Activated T-cell treated with anti-CD3 and anti-CD28 coated beads, Interleukin-2, amount 50 U/mL, for 24 hours (primary cell): Measurements from ENCODE around the gene ABCC11.

Experiments
- DNase-seq: peaks from one replicate; pipeline ENCODE4 v3.0.0-alpha.2; 2020
- H3K27ac Mint-ChIP-seq: 2 replicates; pipeline ENCODE4 v1.8.0; 2020; ENCODE audit warnings: mild to moderate bottlenecking, mixed read lengths
- H3K27me3 Mint-ChIP-seq: 2 replicates; pipeline ENCODE4 v1.8.0; 2020; ENCODE audit warnings: mixed read lengths
- H3K36me3 Mint-ChIP-seq: 2 replicates; pipeline ENCODE4 v1.8.0; 2020; ENCODE audit warnings: low read depth, mixed read lengths
- H3K4me1 Mint-ChIP-seq: 2 replicates; pipeline ENCODE4 v1.8.0; 2020; ENCODE audit warnings: low read depth, mixed read lengths
- H3K4me3 Mint-ChIP-seq: 2 replicates; pipeline ENCODE4 v1.8.0; 2020; ENCODE audit warnings: mild to moderate bottlenecking, moderate library complexity, mixed read lengths
- H3K9me3 Mint-ChIP-seq: 2 replicates; pipeline ENCODE4 v1.8.0; 2020; ENCODE audit warnings: mixed read lengths

Gene ABCC11

GRCh38 chr16:48152226-48152625, 95.1 kb downstream of the ABCC11 start:
- Mint-ChIP-seq H3K9me3 (peaks cover 3% of the 10 kb centered on the region), H3K27ac (no peak overlapping the region), H3K4me1 (peaks cover 6% of the 10 kb centered on the region), H3K36me3 (no peaks in the 10 kb centered on the region), H3K27me3 (peaks cover 57% of the 10 kb centered on the region), H3K4me3 (no peak overlapping the region)
- DNase-seq, result no peak

GRCh38 chr16:48150707-48151106, 96.6 kb downstream of the ABCC11 start:
- Mint-ChIP-seq H3K27ac (no peak overlapping the region), H3K4me3 (no peak overlapping the region), H3K4me1 (no peaks in the 10 kb centered on the region), H3K27me3 (peaks cover 58% of the 10 kb centered on the region), H3K9me3 (peaks cover 3% of the 10 kb centered on the region), H3K36me3 (no peaks in the 10 kb centered on the region)
- no peak for DNase-seq

- Mint-ChIP-seq H3K27me3 (peaks cover 47% of the 10 kb centered on the region), H3K4me1 (no peaks in the 10 kb centered on the region), H3K27ac (no peak overlapping the region), H3K9me3 (peaks cover 3% of the 10 kb centered on the region), H3K36me3 (no peaks in the 10 kb centered on the region), H3K4me3 (no peak overlapping the region)
- DNase-seq, result no peak
Measured at GRCh38 chr16:48146710-48147109, 100.6 kb downstream of the ABCC11 start.

- Mint-ChIP-seq H3K36me3 (no peaks in the 10 kb centered on the region), H3K4me3 (no peak overlapping the region), H3K27me3 (peaks cover 47% of the 10 kb centered on the region), H3K27ac (no peak overlapping the region), H3K9me3 (peaks cover 3% of the 10 kb centered on the region), H3K4me1 (no peaks in the 10 kb centered on the region)
- no peak for DNase-seq
Measured at GRCh38 chr16:48146131-48146530, 101.2 kb downstream of the ABCC11 start.

GRCh38 chr16:48143812-48144368, 103.4 kb downstream of the ABCC11 start:
- H3K9me3 Mint-ChIP-seq, result peaks cover 3% of the 10 kb centered on the region
- no peak overlapping the region for H3K4me3 Mint-ChIP-seq
- peaks cover 36% of the 10 kb centered on the region for H3K27me3 Mint-ChIP-seq
- no peak overlapping the region for H3K27ac Mint-ChIP-seq
- DNase-seq, result no peak
- no peaks in the 10 kb centered on the region for H3K4me1 Mint-ChIP-seq
- H3K36me3 Mint-ChIP-seq, result no peaks in the 10 kb centered on the region

GRCh38 chr16:48140821-48141220, 106.5 kb downstream of the ABCC11 start:
- DNase-seq, result no peak
- no peaks in the 10 kb centered on the region for H3K36me3 Mint-ChIP-seq
- no peaks in the 10 kb centered on the region for H3K9me3 Mint-ChIP-seq
- H3K27me3 Mint-ChIP-seq, result peaks cover 21% of the 10 kb centered on the region
- no peak overlapping the region for H3K27ac Mint-ChIP-seq
- no peaks in the 10 kb centered on the region for H3K4me1 Mint-ChIP-seq
- no peak overlapping the region for H3K4me3 Mint-ChIP-seq

GRCh38 chr16:48139517-48139916, 107.8 kb downstream of the ABCC11 start:
- Mint-ChIP-seq H3K27me3 (peaks cover 18% of the 10 kb centered on the region), H3K27ac (no peak overlapping the region)

GRCh38 chr16:48138543-48138942, 108.8 kb downstream of the ABCC11 start:
- Mint-ChIP-seq H3K27ac (no peak overlapping the region), H3K36me3 (no peaks in the 10 kb centered on the region), H3K9me3 (no peaks in the 10 kb centered on the region), H3K27me3 (peaks cover 16% of the 10 kb centered on the region), H3K4me1 (no peaks in the 10 kb centered on the region), H3K4me3 (no peak overlapping the region)
- no peak for DNase-seq

More at GRCh38 chr16:48139517-48139916, 107.8 kb downstream of the ABCC11 start:
- no peak for DNase-seq
- Mint-ChIP-seq H3K9me3 (no peaks in the 10 kb centered on the region), H3K4me3 (no peak overlapping the region), H3K36me3 (no peaks in the 10 kb centered on the region), H3K4me1 (no peaks in the 10 kb centered on the region)

- no peak overlapping the region for H3K27ac Mint-ChIP-seq
- H3K9me3 Mint-ChIP-seq, result no peaks in the 10 kb centered on the region
- peaks cover 13% of the 10 kb centered on the region for H3K27me3 Mint-ChIP-seq
- H3K4me1 Mint-ChIP-seq, result no peaks in the 10 kb centered on the region
- no peaks in the 10 kb centered on the region for H3K36me3 Mint-ChIP-seq
- DNase-seq, result no peak
- no peak overlapping the region for H3K4me3 Mint-ChIP-seq
Measured at GRCh38 chr16:48137822-48138221, 109.5 kb downstream of the ABCC11 start.

- no peaks in the 10 kb centered on the region for H3K36me3 Mint-ChIP-seq
- H3K27me3 Mint-ChIP-seq, result peaks cover 9% of the 10 kb centered on the region
- no peak overlapping the region for H3K4me3 Mint-ChIP-seq
- H3K4me1 Mint-ChIP-seq, result no peaks in the 10 kb centered on the region
- no peak for DNase-seq
- no peak overlapping the region for H3K27ac Mint-ChIP-seq
- H3K9me3 Mint-ChIP-seq, result no peaks in the 10 kb centered on the region
Measured at GRCh38 chr16:48136547-48137360, 110.6 kb downstream of the ABCC11 start.

GRCh38 chr16:48133455-48134211, 113.7 kb downstream of the ABCC11 start:
- no peaks in the 10 kb centered on the region for H3K9me3 Mint-ChIP-seq
- H3K36me3 Mint-ChIP-seq, result no peaks in the 10 kb centered on the region
- no peaks in the 10 kb centered on the region for H3K4me1 Mint-ChIP-seq
- DNase-seq, result no peak
- no peak overlapping the region for H3K4me3 Mint-ChIP-seq
- peaks cover 15% of the 10 kb centered on the region for H3K27me3 Mint-ChIP-seq
- no peak overlapping the region for H3K27ac Mint-ChIP-seq

GRCh38 chr16:48132696-48133095, 114.6 kb downstream of the ABCC11 start:
- Mint-ChIP-seq H3K9me3 (no peaks in the 10 kb centered on the region), H3K27ac (no peak overlapping the region), H3K36me3 (no peaks in the 10 kb centered on the region), H3K4me1 (no peaks in the 10 kb centered on the region), H3K27me3 (peaks cover 12% of the 10 kb centered on the region), H3K4me3 (no peak overlapping the region)
- no peak for DNase-seq

GRCh38 chr16:48131201-48131935, 116.0 kb downstream of the ABCC11 start:
- H3K4me3 Mint-ChIP-seq, result no peak overlapping the region
- H3K36me3 Mint-ChIP-seq, result no peaks in the 10 kb centered on the region
- peaks cover 18% of the 10 kb centered on the region for H3K27me3 Mint-ChIP-seq
- DNase-seq, result no peak
- H3K9me3 Mint-ChIP-seq, result no peaks in the 10 kb centered on the region
- no peak overlapping the region for H3K27ac Mint-ChIP-seq
- peaks cover 6% of the 10 kb centered on the region for H3K4me1 Mint-ChIP-seq

- no peak for DNase-seq
- Mint-ChIP-seq H3K27me3 (peaks cover 27% of the 10 kb centered on the region), H3K27ac (no peak overlapping the region), H3K4me1 (peaks cover 6% of the 10 kb centered on the region), H3K9me3 (no peaks in the 10 kb centered on the region), H3K4me3 (no peak overlapping the region), H3K36me3 (no peaks in the 10 kb centered on the region)
Measured at GRCh38 chr16:48129926-48130325, 117.4 kb downstream of the ABCC11 start.
